Mesodermal cell (in vitro differentiated cells): ENCODE measurements around the gene TNS3.

Experiments used
- H3K27ac ChIP-seq: 2 replicates; pipeline ENCODE4 v1.7.0; 2013; ENCODE audit warnings: mild to moderate bottlenecking, low read depth, low read length, moderate library complexity; ENCODE audit not compliant: severe bottlenecking
- H3K36me3 ChIP-seq: 2 replicates; pipeline ENCODE4 v1.7.1; 2013; ENCODE audit warnings: mild to moderate bottlenecking, low read length, moderate library complexity; ENCODE audit not compliant: control insufficient read depth, insufficient read depth
- H3K4me1 ChIP-seq: one replicate; pipeline ENCODE4 v1.7.1; 2013; ENCODE audit warnings: mild to moderate bottlenecking, low read length; ENCODE audit not compliant: insufficient read depth, control insufficient read depth, poor library complexity, severe bottlenecking
- H3K4me3 ChIP-seq: 2 replicates; pipeline ENCODE4 v1.7.0; 2013; ENCODE audit warnings: low read length, control low read depth, mild to moderate bottlenecking; ENCODE audit not compliant: insufficient read depth, poor library complexity, severe bottlenecking; ENCODE audit errors: extremely low read depth
- H3K9me3 ChIP-seq: 2 replicates; pipeline ENCODE4 v1.7.1; 2013; ENCODE audit warnings: mild to moderate bottlenecking, low read length, moderate library complexity; ENCODE audit not compliant: control insufficient read depth
- WGBS, 2 experiments: methylation state at CpG; one replicate each; pipeline ENCODE4 v1.1.5; 2013; ENCODE audit warnings: missing lambda C conversion rate in 2 of 2; ENCODE audit not compliant: insufficient coverage in 2 of 2; 5-methylcytosine and 5-hydroxymethylcytosine counted together

TNS3 gene

DNA sequence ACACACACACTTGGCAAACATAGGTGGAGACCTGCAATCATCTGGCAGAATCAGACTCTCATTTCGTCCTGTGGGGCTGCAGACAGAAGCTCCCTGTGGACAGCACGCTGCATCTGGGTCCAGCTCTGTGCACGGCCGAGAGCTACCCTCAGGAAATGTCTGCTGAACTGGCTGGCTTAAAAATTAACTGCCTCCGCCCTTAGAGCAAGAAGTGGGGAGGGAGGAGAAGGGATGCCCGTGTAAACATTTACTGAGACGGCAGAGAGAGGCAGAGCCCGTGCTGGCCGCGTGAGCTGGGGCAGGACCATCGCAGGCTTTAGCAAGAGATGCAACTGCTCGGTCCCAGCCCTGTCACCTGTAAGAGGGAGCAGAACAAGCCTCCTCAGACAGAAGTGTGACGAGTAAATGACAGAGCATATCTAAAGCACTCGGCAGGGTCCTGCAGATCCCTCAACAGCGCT is 81.8 kb downstream of the TNS3 start:
- no peak overlapping the region for H3K27ac ChIP-seq
- H3K4me1 ChIP-seq: peaks cover 62% of the 10 kb centered on the region
- H3K9me3 ChIP-seq: no peaks in the 10 kb centered on the region
- 76 to 79% methylated on average over 14 to 15 of the region's 15 CpGs for WGBS, 2 experiments
- peaks cover 11% of the 10 kb centered on the region for H3K36me3 ChIP-seq
- no peak overlapping the region for H3K4me3 ChIP-seq

DNA sequence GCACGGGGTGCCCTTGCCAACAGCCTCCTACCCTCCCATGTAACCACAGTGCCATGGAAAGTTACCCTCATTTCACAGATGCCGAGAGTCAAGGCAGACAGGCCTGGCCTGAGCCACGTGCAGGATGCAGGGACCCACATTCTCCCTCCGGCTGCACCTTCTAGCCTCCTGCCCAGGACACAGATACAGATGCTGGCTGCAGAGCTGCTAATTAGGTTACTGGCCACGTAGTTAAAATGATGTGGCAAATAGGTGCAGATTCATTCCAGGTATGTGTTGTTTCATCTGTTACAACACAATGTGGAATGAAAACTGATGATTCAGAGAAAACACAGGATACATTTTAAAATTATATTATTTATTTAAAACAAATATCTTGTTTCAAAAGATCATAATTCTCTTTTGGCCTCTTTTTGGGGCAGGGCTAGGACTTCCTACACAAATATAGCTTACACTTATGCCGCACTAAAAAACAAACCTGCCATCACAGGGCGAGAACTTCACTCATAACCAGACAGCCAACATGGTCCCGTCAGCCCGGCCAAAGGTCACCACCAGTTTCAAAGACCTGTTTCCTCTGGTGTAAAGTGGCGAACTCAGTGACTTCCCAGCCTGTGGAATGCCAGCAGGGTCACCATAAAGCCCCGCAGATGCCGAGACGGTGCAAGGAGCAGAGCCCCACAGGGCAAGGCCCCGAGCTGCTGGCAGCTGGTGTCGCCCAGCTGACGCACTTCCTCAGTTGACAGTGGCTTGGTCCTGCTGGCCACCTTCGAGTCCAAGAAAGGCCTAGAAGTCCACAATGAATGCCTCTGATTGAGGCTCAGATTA is 83.5 kb downstream of the TNS3 start:
- Histone ChIP-seq H3K9me3 (no peaks in the 10 kb centered on the region), H3K27ac (no peak overlapping the region), H3K4me3 (no peak overlapping the region), H3K4me1 (peaks cover 69% of the 10 kb centered on the region), H3K36me3 (peaks cover 6% of the 10 kb centered on the region)
- 92 to 95% methylated on average over 11 to 15 of the region's 17 CpGs for WGBS, 2 experiments

DNA sequence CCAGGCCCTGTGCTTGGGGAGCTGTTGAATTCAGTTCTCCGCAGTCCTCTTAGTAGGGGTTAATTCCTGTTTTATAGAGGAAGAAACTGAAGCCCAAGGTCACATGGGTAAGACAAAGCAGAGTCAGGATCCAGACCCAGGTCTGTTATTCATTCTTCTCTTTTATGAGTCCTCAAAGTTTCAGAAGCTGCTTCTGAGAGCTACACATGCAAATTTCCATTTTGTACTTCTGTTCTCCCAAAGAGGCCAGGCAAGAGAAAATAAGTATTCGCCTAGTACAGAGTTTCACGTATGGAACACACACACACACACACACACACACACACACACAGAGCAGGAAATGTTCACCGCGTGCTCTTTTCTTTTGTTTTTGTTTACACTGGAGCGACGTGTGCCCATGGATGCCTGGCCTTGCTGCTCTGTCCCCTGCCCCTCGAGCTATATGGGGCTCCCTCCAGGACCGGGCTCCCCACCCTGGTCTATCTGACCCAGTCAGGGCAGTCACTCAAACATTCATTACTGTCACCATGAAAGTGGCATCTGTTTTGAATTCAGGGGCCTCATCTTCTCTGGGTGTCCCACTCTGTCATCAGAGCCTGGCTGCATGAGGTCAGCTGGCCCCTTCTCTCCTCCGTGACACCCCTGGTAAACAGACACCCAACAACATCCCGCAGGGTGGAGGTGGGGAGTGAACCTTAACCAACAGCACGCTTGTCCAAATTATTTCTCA is 84.4 kb downstream of the TNS3 start:
- 72 to 88% methylated on average over 3 to 4 of the region's 12 CpGs for WGBS, 2 experiments
- Histone ChIP-seq H3K36me3 (peaks cover 6% of the 10 kb centered on the region), H3K4me3 (no peak overlapping the region), H3K9me3 (no peaks in the 10 kb centered on the region), H3K4me1 (peaks cover 60% of the 10 kb centered on the region), H3K27ac (no peak overlapping the region)

DNA sequence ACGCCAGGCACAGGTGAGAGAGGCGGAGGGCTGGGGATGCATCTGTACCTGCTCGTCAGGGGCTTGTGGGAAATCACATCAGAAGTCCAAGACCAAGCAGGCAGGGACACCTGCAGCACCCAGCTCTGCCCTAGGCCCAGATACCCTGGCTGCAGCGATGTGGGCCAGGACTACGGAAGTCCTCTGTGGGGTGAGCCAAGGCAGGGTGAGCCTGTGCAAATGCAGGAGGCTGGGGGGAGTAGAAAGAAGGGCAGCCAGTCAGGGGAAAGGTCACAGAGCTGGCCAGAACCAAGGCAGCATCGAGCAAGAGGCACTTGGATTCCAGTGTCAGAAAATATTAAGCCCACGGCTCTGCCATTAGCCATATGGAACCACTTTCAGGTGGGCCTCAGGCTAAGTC is 85.2 kb downstream of the TNS3 start:
- H3K27ac ChIP-seq: peak overlapping the region; percentile 16
- H3K36me3 ChIP-seq: peaks cover 6% of the 10 kb centered on the region
- 83 to 86% methylated on average over 6 to 7 of the region's 7 CpGs for WGBS, 2 experiments
- H3K4me1 ChIP-seq: peaks cover 52% of the 10 kb centered on the region
- H3K9me3 ChIP-seq: no peaks in the 10 kb centered on the region
- no peak overlapping the region for H3K4me3 ChIP-seq

DNA sequence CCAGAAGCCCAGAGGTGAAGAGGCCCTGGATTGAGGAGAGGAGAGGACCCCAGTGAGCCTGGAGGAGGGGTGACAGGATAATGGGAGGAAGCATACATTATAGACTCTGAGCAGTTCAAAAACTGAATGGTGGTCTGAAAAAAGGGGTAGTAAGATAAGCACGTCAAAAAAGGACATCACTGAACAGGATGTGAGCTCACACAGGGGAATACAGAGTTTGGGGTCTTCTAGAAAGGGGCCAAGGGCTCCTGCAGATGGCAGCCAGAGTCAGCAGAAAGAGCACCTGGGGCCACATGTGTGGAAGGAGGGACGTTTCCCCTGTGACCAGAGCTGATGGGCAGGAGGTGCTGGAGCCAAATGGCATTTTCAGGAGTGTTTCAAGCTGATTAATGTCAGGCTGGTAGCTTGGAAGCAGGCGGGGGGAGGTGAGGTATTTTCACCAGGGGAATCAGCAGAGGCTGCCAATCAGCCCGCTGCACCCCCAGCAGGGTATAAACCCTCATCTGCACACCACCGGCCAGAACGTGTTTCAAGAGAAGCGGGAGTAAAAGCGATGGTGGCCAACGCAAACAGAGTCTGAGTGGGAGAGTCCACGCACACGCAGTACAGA is 85.8 kb downstream of the TNS3 start:
- 83 to 93% methylated on average over 9 to 11 of the region's 11 CpGs for WGBS, 2 experiments
- H3K9me3 ChIP-seq: no peaks in the 10 kb centered on the region
- H3K27ac ChIP-seq: peak overlapping the region; percentile 16
- peaks cover 49% of the 10 kb centered on the region for H3K4me1 ChIP-seq
- H3K4me3 ChIP-seq: no peak overlapping the region
- H3K36me3 ChIP-seq: peaks cover 6% of the 10 kb centered on the region

DNA sequence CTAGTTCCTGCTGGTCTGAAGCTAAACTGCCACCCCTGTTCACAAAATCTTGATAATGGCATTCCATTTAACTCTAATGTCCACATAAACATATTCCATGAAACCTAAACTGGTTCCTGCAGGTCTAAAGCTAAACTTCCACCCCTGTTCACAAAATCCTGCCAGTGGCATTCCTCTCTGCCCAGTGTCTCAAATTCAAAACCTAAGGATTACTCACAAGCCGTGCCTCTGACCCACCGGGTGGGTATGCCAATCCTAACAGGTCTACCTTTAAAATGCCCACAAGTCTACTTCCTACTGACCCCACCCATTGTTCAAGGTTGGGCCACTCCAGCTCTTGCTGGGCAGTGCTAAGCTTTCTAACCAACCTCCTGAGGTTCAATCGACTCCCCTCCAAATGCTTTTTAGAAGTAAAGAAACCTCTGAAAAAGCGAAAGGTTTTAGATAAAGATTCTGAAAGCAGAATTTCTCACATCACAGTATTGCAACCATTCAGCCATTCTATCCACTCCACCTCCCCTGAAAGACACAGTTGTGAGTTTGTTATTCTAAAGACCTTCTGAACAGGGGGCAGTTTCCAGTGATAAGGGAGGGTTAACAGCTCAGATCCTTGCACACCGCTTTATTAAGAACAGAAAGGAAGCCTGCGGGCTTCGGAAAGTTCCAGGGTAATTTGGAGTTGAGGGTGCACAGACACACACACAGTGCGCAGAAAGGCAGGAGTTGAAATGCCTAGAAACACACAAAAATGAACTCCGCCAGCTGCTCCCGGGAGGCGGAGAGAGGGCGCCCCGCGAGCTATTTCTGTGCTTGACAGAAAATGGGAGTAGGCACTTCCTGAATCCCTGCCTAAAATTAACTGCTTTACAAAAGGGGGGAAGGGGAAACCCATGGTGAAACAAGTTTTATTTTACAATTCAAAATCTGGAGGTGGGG is 87.7 kb downstream of the TNS3 start:
- peaks cover 43% of the 10 kb centered on the region for H3K4me1 ChIP-seq
- H3K9me3 ChIP-seq: no peaks in the 10 kb centered on the region
- H3K27ac ChIP-seq: peak overlapping the region; percentile 59
- WGBS, 2 experiments: 68 to 84% methylated on average over 9 to 10 of the region's 14 CpGs
- no peaks in the 10 kb centered on the region for H3K36me3 ChIP-seq
- no peak overlapping the region for H3K4me3 ChIP-seq

DNA sequence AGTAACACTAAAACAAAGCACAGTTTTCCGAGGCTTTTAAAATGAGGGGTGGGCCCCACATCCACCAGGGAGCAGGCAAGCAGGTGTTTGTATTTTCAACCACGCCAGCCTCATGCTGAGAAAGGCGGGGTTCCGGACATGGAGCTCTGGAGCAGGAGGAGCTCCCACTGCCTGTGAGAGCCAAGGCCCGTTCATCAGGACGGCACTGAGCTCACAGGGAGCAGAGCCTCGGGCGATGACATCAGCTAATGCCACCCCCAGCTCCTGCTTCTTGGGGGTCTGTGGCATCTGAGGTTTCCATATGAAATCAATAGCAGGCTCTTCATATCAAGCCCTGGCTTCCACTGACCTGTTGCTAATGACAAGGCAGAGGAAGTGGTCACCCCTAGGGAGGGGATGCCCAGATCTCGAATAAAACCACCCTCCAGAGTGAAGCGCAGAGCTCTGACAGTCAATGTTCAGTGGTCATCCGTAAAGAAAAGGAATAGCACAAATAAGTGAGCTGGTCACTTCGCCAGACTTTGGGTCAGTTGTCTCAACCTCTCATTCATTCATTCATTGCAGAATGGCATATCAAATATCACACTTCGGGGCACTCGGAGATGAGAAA is 89.1 kb downstream of the TNS3 start:
- no peak overlapping the region for H3K4me3 ChIP-seq
- no peaks in the 10 kb centered on the region for H3K36me3 ChIP-seq
- 67 to 68% methylated on average over 10 to 12 of the region's 14 CpGs for WGBS, 2 experiments
- no peak overlapping the region for H3K27ac ChIP-seq
- H3K9me3 ChIP-seq: no peaks in the 10 kb centered on the region
- H3K4me1 ChIP-seq: peaks cover 46% of the 10 kb centered on the region

DNA sequence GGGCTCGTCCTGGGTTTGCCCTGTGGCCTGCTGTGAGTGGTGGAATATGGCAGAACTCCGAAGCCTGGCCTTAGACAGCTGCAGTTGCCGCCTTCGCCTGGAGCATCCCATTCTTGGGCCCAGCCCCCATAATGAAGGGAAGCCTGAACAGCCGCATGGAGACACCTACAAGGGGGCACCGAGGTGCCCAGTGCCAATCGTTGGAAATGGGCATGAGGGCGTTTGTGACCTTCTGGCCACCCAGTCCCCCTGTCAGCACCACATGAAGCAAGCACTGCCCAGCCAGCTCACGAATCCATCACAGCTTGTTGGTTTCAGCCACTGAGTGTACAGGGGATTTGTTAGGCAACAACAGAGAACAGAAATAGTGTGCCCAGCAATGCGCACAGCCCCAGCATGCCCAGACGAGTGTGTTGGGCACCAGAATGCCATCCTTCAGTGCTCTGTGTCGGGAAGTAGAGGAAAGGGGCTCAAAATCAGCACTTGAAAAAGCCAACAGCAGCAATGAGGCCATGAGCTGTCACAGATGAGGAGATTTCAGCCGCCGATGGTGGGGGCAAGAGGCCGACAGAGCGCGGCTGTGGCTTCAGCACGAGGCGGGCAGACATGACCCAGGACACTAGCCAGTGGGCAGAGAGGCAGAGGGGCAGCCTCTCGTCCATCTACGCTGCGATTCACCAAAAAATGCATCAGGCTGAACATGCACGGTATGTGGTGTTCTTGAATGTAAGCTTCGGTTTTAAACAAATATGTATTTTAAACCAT is 91.2 kb downstream of the TNS3 start:
- H3K9me3 ChIP-seq: no peaks in the 10 kb centered on the region
- WGBS, 2 experiments: 93 to 95% methylated on average over 17 to 18 of the region's 24 CpGs
- no peaks in the 10 kb centered on the region for H3K36me3 ChIP-seq
- no peak overlapping the region for H3K4me3 ChIP-seq
- H3K4me1 ChIP-seq: peaks cover 37% of the 10 kb centered on the region
- peak overlapping the region; percentile 23 for H3K27ac ChIP-seq

DNA sequence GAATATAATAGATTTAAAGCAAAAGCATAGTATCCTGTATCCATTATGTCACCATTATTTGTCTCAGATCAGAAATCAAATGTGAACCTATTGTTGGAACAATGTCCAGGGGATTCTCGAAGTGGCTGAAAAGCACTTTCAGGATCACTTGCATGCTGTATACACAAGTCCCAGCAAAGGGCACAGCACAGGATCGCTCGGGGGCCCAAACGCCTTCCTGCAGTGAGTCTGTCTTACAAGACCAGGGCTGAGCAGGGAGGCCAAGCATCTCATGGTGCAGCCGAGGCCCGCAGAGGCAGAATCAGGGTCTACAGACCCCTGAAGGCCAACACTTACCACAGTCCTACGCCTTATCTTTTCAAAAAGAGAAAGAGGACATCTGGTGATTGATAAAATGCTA is 92.3 kb downstream of the TNS3 start:
- Histone ChIP-seq H3K27ac (peak overlapping the region; percentile 91), H3K9me3 (no peaks in the 10 kb centered on the region), H3K4me3 (no peak overlapping the region), H3K36me3 (no peaks in the 10 kb centered on the region), H3K4me1 (peaks cover 36% of the 10 kb centered on the region)
- 77 to 97% methylated on average over 4 to 6 of the region's 7 CpGs for WGBS, 2 experiments
